Astrocyte (in vitro differentiated cells and primary cell): ENCODE results near the gene ZBTB17.

Experiments used
- CTCF ChIP-seq: IDR thresholded peaks from 2 replicates; pipeline ENCODE4 v1.5.1; 2011; ENCODE audit warnings: low read depth, mild to moderate bottlenecking, inconsistent platforms, low read length, moderate library complexity; ENCODE audit not compliant: insufficient read depth
- EZH2 ChIP-seq: IDR thresholded peaks from 2 replicates; pipeline ENCODE4 v1.6.1; 2012; ENCODE audit warnings: mild to moderate bottlenecking, low read length, inconsistent platforms; ENCODE audit not compliant: insufficient read depth

- TF ChIP-seq CTCF (no peak), EZH2 (no peak)
Observed at GRCh38 chr1:15970911-15971310, 5.0 kb downstream of the ZBTB17 start.
